HEK293T (cell line): ENCODE measurements around the gene IL17A.

Source experiments
- CTCF ChIA-PET: fragments of 350-600 bp; formaldehyde crosslinking; extraction: SDS; loops from one replicate; lab custom pipeline; 2021; ENCODE audit warnings: antibody characterized with exemption, inconsistent platforms; lab: Yijun Ruan, JAX
- POLR2A ChIA-PET: fragments of 350-600 bp; formaldehyde crosslinking; extraction: SDS; loops from one replicate; lab custom pipeline; 2020; ENCODE audit warnings: antibody characterized with exemption, inconsistent platforms; lab: Yijun Ruan, JAX
- DNase-seq: peaks from one replicate; pipeline ENCODE4 v3.0.0; 2012; ENCODE audit warnings: mixed read lengths; ENCODE audit errors: extremely low spot score
- ARNT ChIP-seq: fragments of 450-650 bp; IDR thresholded peaks from 2 replicates; pipeline ENCODE4 v1.6.1; 2017; ENCODE audit warnings: mild to moderate bottlenecking
- BHLHE40 ChIP-seq: fragments of 450-650 bp; IDR thresholded peaks from 2 replicates; pipeline ENCODE4 v1.6.1; 2016; ENCODE audit warnings: mild to moderate bottlenecking, moderate library complexity, borderline replicate concordance
- CTBP1 ChIP-seq: fragments of 450-650 bp; IDR thresholded peaks from 2 replicates; pipeline ENCODE4 v1.6.1; 2016; ENCODE audit warnings: borderline replicate concordance
- ELF4 ChIP-seq: fragments of 450-650 bp; IDR thresholded peaks from 2 replicates; pipeline ENCODE4 v1.6.1; 2017; ENCODE audit warnings: antibody characterized with exemption
- FOXA1 ChIP-seq: fragments of 450-650 bp; IDR thresholded peaks from 2 replicates; pipeline ENCODE4 v1.6.1; 2016; ENCODE audit warnings: mild to moderate bottlenecking
- FOXK2 ChIP-seq: fragments of 450-650 bp; IDR thresholded peaks from 2 replicates; pipeline ENCODE4 v1.6.1; 2016; ENCODE audit warnings: mild to moderate bottlenecking
- FOXM1 ChIP-seq: fragments of 450-650 bp; IDR thresholded peaks from 2 replicates; pipeline ENCODE4 v1.6.1; 2017; ENCODE audit warnings: mild to moderate bottlenecking, borderline replicate concordance
- HDGF ChIP-seq: fragments of 450-650 bp; IDR thresholded peaks from 2 replicates; pipeline ENCODE4 v1.6.1; 2017; ENCODE audit warnings: antibody characterized with exemption, borderline replicate concordance
- L3MBTL2 ChIP-seq: fragments of 450-650 bp; conservative IDR thresholded peaks from 2 replicates; pipeline ENCODE4 v1.6.1; 2016; ENCODE audit warnings: mild to moderate bottlenecking
- LEF1 ChIP-seq: fragments of 450-650 bp; IDR thresholded peaks from 2 replicates; pipeline ENCODE4 v1.6.1; 2017; ENCODE audit warnings: mild to moderate bottlenecking, borderline replicate concordance
- NFRKB ChIP-seq: fragments of 450-650 bp; IDR thresholded peaks from 2 replicates; pipeline ENCODE4 v1.6.1; 2016; ENCODE audit warnings: mild to moderate bottlenecking, moderate library complexity
- SP1 ChIP-seq: fragments of 450-650 bp; IDR thresholded peaks from 2 replicates; pipeline ENCODE4 v1.6.1; 2017
- SUZ12 ChIP-seq: fragments of 450-650 bp; IDR thresholded peaks from 2 replicates; pipeline ENCODE4 v1.6.1; 2016; ENCODE audit warnings: mild to moderate bottlenecking
- TARDBP ChIP-seq: fragments of 450-650 bp; IDR thresholded peaks from 2 replicates; pipeline ENCODE4 v1.6.1; 2016
- ZNF384 ChIP-seq: fragments of 450-650 bp; IDR thresholded peaks from 2 replicates; pipeline ENCODE4 v1.6.1; 2016
- TF ChIP-seq, protein P1 (sequence below): fragments of 450-650 bp; IDR thresholded peaks from 2 replicates; pipeline ENCODE4 v1.6.1; 2016

Gene IL17A

DNA sequence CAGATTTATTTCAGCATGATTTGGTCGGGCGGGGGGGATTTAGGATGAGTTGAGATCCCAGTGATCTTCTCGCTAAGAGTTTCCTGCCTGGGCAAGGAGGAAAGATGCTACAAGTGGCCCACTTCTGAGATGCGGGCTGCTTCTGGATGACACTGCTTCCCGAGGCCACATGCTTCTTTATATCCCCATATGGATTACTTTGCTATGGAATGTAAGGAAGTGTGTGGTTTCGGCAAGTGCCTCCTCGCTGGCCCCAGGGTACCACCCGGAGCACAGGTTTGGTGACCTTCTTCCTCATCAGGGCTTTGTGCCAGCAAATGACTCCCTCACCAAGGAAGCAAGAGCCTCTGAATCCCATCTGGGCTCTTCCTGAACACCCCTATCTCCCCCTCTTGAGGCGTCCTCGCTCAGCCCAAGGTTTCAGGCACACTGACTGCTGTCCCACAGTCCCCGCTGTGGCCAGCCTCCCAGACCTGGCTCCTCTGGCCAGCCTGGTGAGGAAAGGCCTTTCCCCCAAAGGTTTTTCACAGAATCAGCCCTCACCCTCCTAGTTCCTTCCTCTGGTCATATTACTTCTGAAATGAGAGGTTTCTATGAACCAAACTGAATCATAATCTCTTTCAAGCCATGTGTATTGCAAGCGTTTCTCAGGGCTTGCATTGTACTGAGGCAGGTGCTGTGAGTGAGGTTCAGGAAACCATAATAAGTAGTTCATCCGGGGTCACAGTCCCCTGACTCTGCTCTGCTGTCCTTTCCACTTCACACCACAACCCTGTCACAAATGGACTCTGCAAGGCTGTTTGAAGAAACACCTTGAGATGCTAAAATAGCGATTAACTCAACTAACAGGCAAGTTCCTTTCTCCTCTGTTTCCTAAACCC, 41.7 kb upstream of the IL17A start:
- ChIA-PET CTCF (no interaction called here), POLR2A (no interaction called here)
- DNase-seq = no peak
- TF ChIP-seq, protein P1, sequence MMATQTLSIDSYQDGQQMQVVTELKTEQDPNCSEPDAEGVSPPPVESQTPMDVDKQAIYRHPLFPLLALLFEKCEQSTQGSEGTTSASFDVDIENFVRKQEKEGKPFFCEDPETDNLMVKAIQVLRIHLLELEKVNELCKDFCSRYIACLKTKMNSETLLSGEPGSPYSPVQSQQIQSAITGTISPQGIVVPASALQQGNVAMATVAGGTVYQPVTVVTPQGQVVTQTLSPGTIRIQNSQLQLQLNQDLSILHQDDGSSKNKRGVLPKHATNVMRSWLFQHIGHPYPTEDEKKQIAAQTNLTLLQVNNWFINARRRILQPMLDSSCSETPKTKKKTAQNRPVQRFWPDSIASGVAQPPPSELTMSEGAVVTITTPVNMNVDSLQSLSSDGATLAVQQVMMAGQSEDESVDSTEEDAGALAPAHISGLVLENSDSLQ = no peak
- TF ChIP-seq ARNT (no peak), CTBP1 (no peak), ELF4 (no peak), FOXM1 (no peak), LEF1 (no peak), ZNF384 (no peak), TARDBP (no peak), HDGF (no peak), L3MBTL2 (no peak), SUZ12 (no peak), BHLHE40 (no peak), NFRKB (no peak), FOXA1 (no peak), FOXK2 (no peak), SP1 (no peak)

DNA sequence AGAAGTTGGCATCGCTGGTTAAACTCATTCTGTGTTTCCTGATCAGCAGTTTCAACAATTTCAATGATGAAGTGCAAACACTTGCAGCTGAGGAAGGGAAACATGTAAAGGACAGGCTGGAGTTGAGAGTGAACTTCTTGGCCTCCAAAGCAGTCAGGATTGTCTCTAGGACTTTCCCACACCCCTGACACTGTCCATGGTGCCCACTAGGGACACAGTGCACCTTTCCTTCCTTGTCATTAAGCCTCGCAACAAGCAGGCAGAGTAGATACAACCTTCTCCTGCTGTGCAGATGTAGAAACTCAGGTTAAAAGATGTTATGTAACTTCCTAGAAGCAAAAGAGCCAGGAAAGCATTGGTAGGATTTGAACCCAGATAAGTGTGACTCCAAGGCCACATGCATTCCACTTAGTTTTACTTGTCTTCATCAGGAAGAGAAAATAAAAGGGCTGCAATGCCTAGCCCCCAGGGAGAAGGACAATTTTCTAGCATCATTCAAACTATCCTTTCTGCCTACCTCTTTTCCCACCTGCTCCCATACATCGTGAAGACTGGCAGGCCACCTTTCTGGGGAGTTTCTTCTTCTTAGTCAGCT, 39.2 kb upstream of the IL17A start:
- POLR2A ChIA-PET = no interaction called here
- DNase-seq = no peak
- CTCF ChIA-PET = no interaction called here
- TF ChIP-seq NFRKB (no peak), BHLHE40 (no peak), L3MBTL2 (no peak), TARDBP (no peak), FOXM1 (no peak), FOXK2 (no peak), ARNT (no peak)
- TF ChIP-seq, protein P1 = no peak

DNA sequence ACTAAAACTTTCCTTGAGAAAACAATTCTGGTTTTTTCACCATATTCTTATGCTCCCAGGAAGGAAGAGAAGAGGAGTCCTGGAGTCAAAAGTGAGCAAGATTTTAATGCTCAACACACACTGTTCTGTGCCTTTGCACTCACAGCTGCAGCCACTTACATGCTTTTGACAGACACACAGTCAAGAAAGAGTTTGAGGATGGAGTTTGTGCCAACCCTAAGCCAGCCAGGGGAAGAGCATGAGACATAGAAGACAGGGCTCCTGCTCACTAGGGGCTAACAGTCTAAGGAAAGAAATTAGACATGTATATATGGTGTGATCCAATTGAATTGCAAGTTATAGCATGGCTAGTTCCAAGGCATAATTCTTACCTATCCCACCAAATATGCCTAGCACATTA, 37.1 kb upstream of the IL17A start:
- ChIA-PET CTCF (no interaction called here), POLR2A (no interaction called here)
- TF ChIP-seq FOXM1 (no peak), ELF4 (no peak), SP1 (no peak), NFRKB (no peak), LEF1 (no peak), L3MBTL2 (no peak), SUZ12 (no peak), CTBP1 (no peak), BHLHE40 (no peak), ARNT (no peak)
- TF ChIP-seq, protein P1 = no peak
- DNase-seq = no peak

DNA sequence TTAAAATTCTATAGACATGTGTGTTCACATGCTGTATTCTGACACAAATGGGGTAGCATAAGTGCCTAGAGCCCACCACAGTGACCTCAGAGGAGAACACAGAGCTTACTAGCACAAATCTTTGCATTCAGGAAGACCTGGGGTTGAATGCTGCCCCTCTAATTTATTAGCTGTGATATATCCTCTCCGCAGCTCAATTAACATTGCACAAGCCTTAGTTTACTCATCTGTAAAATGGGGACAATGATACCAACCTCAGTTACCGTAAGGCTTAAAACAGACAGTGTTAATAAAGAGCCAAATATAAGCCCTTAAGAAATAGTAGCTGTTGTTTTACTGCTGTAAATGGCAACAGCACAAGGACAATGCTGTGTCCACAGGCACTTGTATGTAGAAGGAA, 36.2 kb upstream of the IL17A start:
- no peak for DNase-seq
- ChIA-PET CTCF (no interaction called here), POLR2A (no interaction called here)
- TF ChIP-seq LEF1 (no peak), L3MBTL2 (no peak), BHLHE40 (no peak), FOXM1 (no peak), FOXK2 (no peak), ELF4 (no peak), CTBP1 (no peak), ZNF384 (no peak), SP1 (no peak), FOXA1 (no peak), ARNT (no peak), HDGF (no peak), SUZ12 (no peak), TARDBP (no peak)
- TF ChIP-seq, protein P1 = no peak

DNA sequence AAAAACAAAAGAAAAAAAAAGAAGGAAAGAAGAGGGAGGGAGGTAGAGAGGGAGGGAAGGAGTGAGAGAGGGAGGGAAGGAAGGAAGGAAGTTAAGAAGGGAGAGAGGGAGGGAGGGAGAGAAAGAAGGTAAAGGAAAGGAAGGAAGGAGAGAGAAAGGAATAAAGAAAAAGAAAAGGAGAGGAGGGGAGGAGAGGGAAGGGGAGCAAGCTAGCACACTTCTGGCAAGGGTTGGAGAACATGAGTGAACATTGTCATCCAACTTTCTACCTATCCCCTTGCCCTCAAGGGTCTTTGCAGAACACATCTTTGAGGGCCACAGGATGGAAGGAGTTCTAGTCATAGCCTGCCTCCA, 34.1 kb upstream of the IL17A start:
- POLR2A ChIA-PET = no interaction called here
- no peak for TF ChIP-seq FOXK2
- TF ChIP-seq ZNF384 = no peak
- TF ChIP-seq BHLHE40 = no peak
- TF ChIP-seq ELF4 = no peak
- TF ChIP-seq CTBP1 = no peak
- no peak for TF ChIP-seq SP1
- no peak for TF ChIP-seq HDGF
- no peak for TF ChIP-seq SUZ12
- no peak for TF ChIP-seq NFRKB
- no peak for TF ChIP-seq LEF1
- DNase-seq = no peak
- CTCF ChIA-PET = no interaction called here
